ENCODE data around the gene HBG2. TPM values are rescaled to one million over a fixed set of nuclear protein-coding genes. Genes with fewer than 3 reads are reported as not detected.

HBG2 gene
- total and polyA plus RNA-seq, 8 donors: 1,963 to 7,853 (median 3,552) TPM; not detected in 2

- Histone ChIP-seq H3K36me3 (no peaks in the 10 kb centered on the region), H3K4me1 (no peaks in the 10 kb centered on the region), H3K9me3 (no peaks in the 10 kb centered on the region), H3K4me3 (no peak overlapping the region), H3K27ac (no peak overlapping the region), H3K27me3 (no peaks in the 10 kb centered on the region)
- DNase-seq: no peak
- TF ChIP-seq CTCF (IDR thresholded peaks at IDR 0.05): no peak
- no peak for ATAC-seq
- intact Hi-C loops (cut with DNase I): no loop called here
These were observed 36.7 kb upstream of the HBG2 start for GRCh38 chr11:5291207-5291838.

GRCh38 chr11:5290106-5290505, 35.5 kb upstream of the HBG2 start:
- no peaks in the 10 kb centered on the region for H3K36me3 ChIP-seq
- intact Hi-C loops (cut with DNase I): no loop called here
- no peaks in the 10 kb centered on the region for H3K4me1 ChIP-seq
- H3K4me3 ChIP-seq: no peak overlapping the region
- no peaks in the 10 kb centered on the region for H3K27me3 ChIP-seq
- no peaks in the 10 kb centered on the region for H3K9me3 ChIP-seq
- DNase-seq: no peak
- ATAC-seq: no peak
- no peak for TF ChIP-seq CTCF (IDR thresholded peaks at IDR 0.05)
- no peak overlapping the region for H3K27ac ChIP-seq

- TF ChIP-seq CTCF (IDR thresholded peaks at IDR 0.05): no peak
- no peaks in the 10 kb centered on the region for H3K27me3 ChIP-seq
- H3K27ac ChIP-seq: no peak overlapping the region
- ATAC-seq: no peak
- intact Hi-C loops (cut with DNase I): no loop called here
- H3K9me3 ChIP-seq: no peaks in the 10 kb centered on the region
- no peaks in the 10 kb centered on the region for H3K36me3 ChIP-seq
- DNase-seq: no peak
- no peaks in the 10 kb centered on the region for H3K4me1 ChIP-seq
- no peak overlapping the region for H3K4me3 ChIP-seq
These were observed 35.1 kb upstream of the HBG2 start for GRCh38 chr11:5289696-5290095.

GRCh38 chr11:5288906-5289550, 34.4 kb upstream of the HBG2 start:
- H3K27me3 ChIP-seq: no peaks in the 10 kb centered on the region
- TF ChIP-seq CTCF (IDR thresholded peaks at IDR 0.05): no peak
- intact Hi-C loops (cut with DNase I): no loop called here
- no peaks in the 10 kb centered on the region for H3K9me3 ChIP-seq
- no peaks in the 10 kb centered on the region for H3K36me3 ChIP-seq
- no peak overlapping the region for H3K27ac ChIP-seq
- DNase-seq (no peak), ATAC-seq (no peak)
- H3K4me3 ChIP-seq: no peak overlapping the region
- no peaks in the 10 kb centered on the region for H3K4me1 ChIP-seq

- H3K36me3 ChIP-seq: no peaks in the 10 kb centered on the region
- H3K9me3 ChIP-seq: no peaks in the 10 kb centered on the region
- TF ChIP-seq CTCF (IDR thresholded peaks at IDR 0.05): no peak
- no peaks in the 10 kb centered on the region for H3K27me3 ChIP-seq
- H3K27ac ChIP-seq: no peak overlapping the region
- intact Hi-C loops (cut with DNase I): no loop called here
- no peak overlapping the region for H3K4me3 ChIP-seq
- no peak for DNase-seq
- H3K4me1 ChIP-seq: no peaks in the 10 kb centered on the region
- no peak for ATAC-seq
These were observed 33.7 kb upstream of the HBG2 start for GRCh38 chr11:5288108-5288905.

Data from left lung (tissue), 10 donors.